Prostate gland (tissue), 2 donors: ENCODE results near the gene ZBTB5. TPM values are rescaled to one million over a fixed set of nuclear protein-coding genes. Genes with fewer than 3 reads are reported as not detected.

Experiments used
- DNase-seq: peaks from one replicate; pipeline ENCODE4 v3.0.0-alpha.2; 2019; ENCODE audit warnings: low spot score
- H3K27ac ChIP-seq, 2 donors: fragments of 200-600 bp; sonication (generic); 2 replicates each; pipeline ENCODE4 v1.5.1; 2017 to 2019
- H3K27me3 ChIP-seq: fragments of 200-600 bp; sonication (generic); replicated peaks from 2 replicates; pipeline ENCODE4 v1.5.1; 2019; ENCODE audit not compliant: insufficient read depth
- H3K36me3 ChIP-seq, 2 donors: fragments of 200-600 bp; sonication (generic); 1 replicate in 1 of 2; 2 replicates in 1 of 2; pipeline versions ENCODE4 v1.5.1 to v1.8.1; 2017 to 2019
- H3K4me1 ChIP-seq: fragments of 200-600 bp; sonication (generic); replicated peaks from 2 replicates; pipeline ENCODE4 v1.5.1; 2019
- H3K4me3 ChIP-seq, 2 donors: fragments of 200-600 bp; sonication (generic); 2 replicates each; pipeline ENCODE4 v1.5.1; 2017 to 2019
- H3K9me3 ChIP-seq: fragments of 200-600 bp; sonication (generic); 2 replicates; pipeline ENCODE4 v1.5.1; 2017
- CTCF ChIP-seq, 4 experiments: fragments of 200-600 bp in 2 of 4; fragments of 450-650 bp in 2 of 4; sonication (generic) in 2 of 4; IDR thresholded peaks; 1 replicate in 3 of 4; 2 replicates in 1 of 4; pipeline ENCODE4 v1.5.1; 2016 to 2019; ENCODE audit warnings: antibody characterized with exemption in 4 of 4, mild to moderate bottlenecking in 2 of 4, moderate library complexity in 2 of 4
- POLR2A ChIP-seq: fragments of 450-650 bp; IDR thresholded peaks from one replicate; pipeline ENCODE4 v1.6.1; 2016; ENCODE audit warnings: antibody characterized with exemption, mild to moderate bottlenecking
- POLR2AphosphoS5 ChIP-seq: sonication (generic); formaldehyde crosslinking; IDR thresholded peaks from one replicate; pipeline ENCODE4 v1.6.1; 2017; ENCODE audit warnings: antibody characterized with exemption
- WGBS: methylation state at CpG from one replicate; pipeline ENCODE4 v1.1.5; 2018; 5-methylcytosine and 5-hydroxymethylcytosine counted together
- intact Hi-C: fragments of 100-400 bp; cut with DNase I; formaldehyde crosslinking; loops from one replicate; pipeline ENCODE4 v1.14.2; 2022
- total RNA-seq, 2 donors: library from RNA; depleted of rRNA; stranded (reverse); fragments of >200 nt; gene quantifications; one replicate each; pipeline ENCODE4 v1.1.0, GENCODE V29; 2016

ZBTB5 gene
- total RNA-seq, 2 donors from 2014 or later = 17.8 to 26.6 TPM

- H3K27me3 ChIP-seq = no peaks in the 10 kb centered on the region
- intact Hi-C loops = no loop called here
- DNase-seq = no peak
- H3K4me3 ChIP-seq = no peak overlapping the region
- H3K27ac ChIP-seq = peak overlapping the region in 1 of 2 donors; percentile 30
- TF ChIP-seq POLR2A (no peak), POLR2AphosphoS5 (no peak), CTCF (IDR thresholded peaks at IDR 0.05) (no peak)
- 95% methylated on average over 1 of the region's 1 CpG for WGBS
- H3K9me3 ChIP-seq = no peaks in the 10 kb centered on the region
- peaks cover 4% of the 10 kb centered on the region for H3K4me1 ChIP-seq
- H3K36me3 ChIP-seq = no peaks in the 10 kb centered on the region
Observed at GRCh38 chr9:37452611-37453010, 12.6 kb downstream of the ZBTB5 start.

- H3K36me3 ChIP-seq = no peaks in the 10 kb centered on the region
- TF ChIP-seq POLR2AphosphoS5 (no peak), CTCF (IDR thresholded peaks at IDR 0.05) (no peak), POLR2A (no peak)
- intact Hi-C loops = no loop called here
- H3K9me3 ChIP-seq = no peaks in the 10 kb centered on the region
- 65% methylated on average over 3 of the region's 3 CpGs for WGBS
- DNase-seq = no peak
- H3K4me3 ChIP-seq = no peak overlapping the region
- peaks cover 4% of the 10 kb centered on the region for H3K4me1 ChIP-seq
- H3K27ac ChIP-seq = peak overlapping the region; percentile 1 to 24
- no peaks in the 10 kb centered on the region for H3K27me3 ChIP-seq
Observed at GRCh38 chr9:37451628-37452027, 13.6 kb downstream of the ZBTB5 start.

GRCh38 chr9:37449862-37450632, 15.2 kb downstream of the ZBTB5 start:
- TF ChIP-seq POLR2AphosphoS5 (no peak), POLR2A (no peak), CTCF (IDR thresholded peaks at IDR 0.05) (no peak)
- no peaks in the 10 kb centered on the region for H3K36me3 ChIP-seq
- DNase-seq = no peak
- intact Hi-C loops = no loop called here
- WGBS = 47% methylated on average over 12 of the region's 12 CpGs
- no peaks in the 10 kb centered on the region for H3K9me3 ChIP-seq
- no peaks in the 10 kb centered on the region for H3K27me3 ChIP-seq
- H3K4me1 ChIP-seq = peaks cover 4% of the 10 kb centered on the region
- no peak overlapping the region for H3K27ac ChIP-seq
- no peak overlapping the region for H3K4me3 ChIP-seq

GRCh38 chr9:37447111-37447510, 18.1 kb downstream of the ZBTB5 start:
- Histone ChIP-seq H3K4me1 (no peaks in the 10 kb centered on the region), H3K9me3 (no peaks in the 10 kb centered on the region), H3K27me3 (no peaks in the 10 kb centered on the region), H3K4me3 (no peak overlapping the region), H3K36me3 (no peaks in the 10 kb centered on the region), H3K27ac (no peak overlapping the region)
- intact Hi-C loops = no loop called here
- DNase-seq = no peak
- TF ChIP-seq CTCF (IDR thresholded peaks at IDR 0.05) (no peak), POLR2A (no peak), POLR2AphosphoS5 (no peak)

GRCh38 chr9:37446401-37446800, 18.8 kb downstream of the ZBTB5 start:
- H3K36me3 ChIP-seq = no peaks in the 10 kb centered on the region
- WGBS = 68% methylated on average over 4 of the region's 4 CpGs

More at GRCh38 chr9:37446401-37446800, 18.8 kb downstream of the ZBTB5 start:
- DNase-seq = no peak
- Histone ChIP-seq H3K27me3 (no peaks in the 10 kb centered on the region), H3K9me3 (no peaks in the 10 kb centered on the region), H3K27ac (no peak overlapping the region), H3K4me3 (no peak overlapping the region), H3K4me1 (no peaks in the 10 kb centered on the region)
- intact Hi-C loops = no loop called here
- TF ChIP-seq POLR2A (no peak), CTCF (IDR thresholded peaks at IDR 0.05) (no peak), POLR2AphosphoS5 (no peak)
